ENCODE data around the gene EIF4H.
"Not testable (repeated sequence)": the region's sequence is repeated elsewhere in the genome, so short reads cannot be mapped to it uniquely, and the experiment has no call there.

Gene EIF4H

DNA sequence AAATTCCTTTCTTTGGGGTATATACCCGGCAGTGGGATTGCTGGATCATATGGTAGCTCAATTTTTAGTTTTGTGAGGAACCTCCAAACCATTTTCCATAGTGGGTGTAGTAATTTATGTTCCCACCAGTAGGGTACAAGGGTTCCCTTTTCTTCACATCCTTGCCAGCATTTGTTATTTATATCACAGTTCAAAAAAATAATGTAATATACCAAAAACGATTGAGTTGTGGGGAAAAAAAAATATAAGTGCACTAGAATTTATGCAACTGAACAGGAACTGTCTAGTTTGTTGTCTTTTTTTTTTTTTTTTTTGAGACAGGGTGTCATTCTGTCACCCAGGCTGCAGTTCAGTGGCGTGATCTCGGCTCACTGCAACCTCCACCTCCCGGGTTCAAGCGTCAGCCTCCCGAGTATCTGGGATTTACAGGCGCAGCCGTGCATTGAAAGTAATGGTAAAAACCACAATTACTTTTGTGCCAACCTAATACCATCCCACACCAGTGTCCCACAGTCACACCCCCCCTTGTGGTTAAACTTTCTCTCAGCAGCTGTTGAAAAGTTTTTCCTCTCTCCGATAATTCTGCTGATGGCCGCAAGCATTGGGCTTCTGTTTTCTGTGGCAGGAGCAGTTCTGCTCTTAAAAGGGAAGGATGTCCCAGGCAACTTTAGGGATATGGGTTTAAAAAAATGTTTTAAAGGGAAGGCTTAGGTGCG lies 28.8 kb downstream of the EIF4H start:
- DNase-seq, result no peak

DNA sequence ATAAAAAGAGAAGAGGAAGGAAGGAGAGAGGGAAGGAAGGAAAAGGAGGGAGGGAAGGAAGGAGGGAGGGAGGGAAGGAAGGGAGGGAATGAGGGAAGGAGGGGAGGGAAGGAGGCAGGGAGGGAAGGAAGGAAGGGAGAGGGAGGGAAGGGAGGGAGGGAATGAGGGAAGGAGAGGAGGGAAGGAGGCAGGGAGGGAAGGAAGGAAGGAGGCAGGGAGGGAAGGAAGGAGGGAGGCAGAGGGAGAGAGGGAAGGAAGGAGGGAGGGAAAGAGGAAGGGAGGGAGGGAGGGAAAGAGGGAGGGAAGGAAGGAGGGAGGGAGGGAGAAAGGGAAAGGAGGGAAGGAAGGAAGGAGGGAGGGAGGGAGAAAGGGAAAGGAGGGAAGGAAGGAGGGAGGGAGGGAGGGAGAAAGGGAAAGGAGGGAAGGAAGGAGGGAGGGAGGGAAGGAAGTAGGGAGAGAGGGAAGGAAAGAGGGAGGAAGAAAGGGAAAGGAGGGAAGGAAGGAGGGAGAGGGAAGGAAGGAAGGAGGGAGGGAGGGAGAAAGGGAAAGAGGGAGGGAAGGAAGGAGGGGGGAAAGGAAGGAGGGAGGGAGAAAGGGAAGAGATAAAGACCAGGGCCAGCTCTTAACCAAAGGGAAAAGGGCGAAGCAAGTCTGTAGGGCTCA lies 29.9 kb downstream of the EIF4H start:
- DNase-seq, result no peak

DNA sequence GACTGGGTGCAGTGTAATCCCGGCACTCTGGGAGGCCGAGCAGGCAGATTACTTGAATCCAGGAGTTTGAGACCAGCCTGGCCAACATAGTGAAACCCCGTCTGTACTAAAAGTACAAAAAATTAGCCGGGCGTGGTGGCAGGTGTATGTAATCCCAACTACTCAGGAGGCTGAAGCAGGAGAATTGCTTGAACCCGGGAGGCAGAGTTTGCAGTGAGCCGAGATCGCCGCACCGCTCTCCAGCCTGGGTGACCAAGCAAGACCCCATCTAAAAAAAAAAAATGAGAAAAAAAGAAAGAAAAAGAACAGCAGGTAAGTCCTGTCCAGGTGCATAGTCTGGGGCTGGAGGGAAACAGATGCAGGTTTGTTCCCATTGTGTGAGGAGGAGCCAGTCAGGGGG lies 31.9 kb downstream of the EIF4H start:
- DNase-seq, result not testable (repeated sequence)

DNA sequence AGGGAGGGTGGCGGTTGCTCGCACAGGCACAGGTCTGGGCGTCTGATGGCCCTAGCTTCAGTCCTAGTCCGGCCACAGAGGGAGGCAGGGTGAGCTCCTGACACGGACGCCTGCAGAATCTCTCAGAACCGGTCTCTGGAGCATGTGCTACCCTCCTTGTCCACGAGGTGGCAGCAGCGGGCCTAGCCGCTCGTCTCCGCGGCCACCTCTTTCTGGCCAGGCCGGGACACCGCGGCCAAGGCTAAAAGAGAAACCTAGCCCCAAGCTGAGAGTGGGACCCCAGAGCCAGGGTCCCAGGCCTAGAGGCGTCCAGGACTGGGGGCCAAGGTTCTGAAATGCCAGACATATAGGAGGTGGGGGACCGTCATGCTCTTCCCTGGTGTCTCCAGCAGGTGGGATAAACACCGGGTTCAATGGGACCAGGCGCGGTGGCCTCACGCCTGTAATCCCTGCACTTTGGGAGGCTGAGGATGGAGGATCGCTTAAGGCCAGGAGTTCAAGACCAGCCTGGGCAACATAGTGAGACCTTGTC lies 32.5 kb downstream of the EIF4H start:
- peak; percentile 66 for DNase-seq

DNA sequence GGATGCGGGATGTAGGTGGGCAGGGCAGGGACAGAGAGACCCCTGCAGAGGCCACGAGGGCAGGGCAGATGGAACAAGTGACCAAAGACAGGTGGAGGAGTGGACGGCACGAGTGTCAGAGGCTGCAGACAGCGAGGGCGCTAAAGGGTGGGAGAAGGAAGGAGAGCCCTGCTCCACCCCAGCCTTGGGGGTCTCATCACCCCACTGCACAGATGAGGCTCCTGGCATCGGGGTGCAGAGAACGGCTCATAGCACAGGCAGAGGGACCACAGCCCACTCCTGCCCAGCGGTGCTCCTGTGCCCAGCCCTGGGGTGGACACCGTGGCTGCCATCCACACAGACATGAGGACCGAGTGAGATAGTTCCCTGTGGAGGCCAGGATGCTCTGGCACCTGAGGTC lies 33.4 kb downstream of the EIF4H start:
- DNase-seq, result no peak

DNA sequence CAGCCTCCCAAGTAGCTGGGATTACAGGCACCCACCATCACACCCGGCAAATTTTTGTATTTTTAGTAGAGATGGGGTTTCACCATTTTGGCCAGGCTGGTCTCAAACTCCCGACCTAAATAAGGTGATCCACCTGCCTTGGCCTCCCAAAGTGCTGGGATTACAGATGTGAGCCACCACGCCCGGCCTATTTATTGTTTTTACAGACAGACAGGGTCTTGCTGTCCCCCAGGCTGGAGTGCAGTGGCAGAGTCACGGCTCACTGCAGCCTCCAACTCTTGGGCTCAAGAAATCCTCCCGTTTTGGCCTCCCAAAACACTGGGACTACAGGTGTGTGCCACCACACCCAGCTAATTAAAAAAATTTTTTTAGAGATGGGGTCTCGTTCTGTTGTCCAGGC lies 34.1 kb downstream of the EIF4H start:
- DNase-seq, result not testable (repeated sequence)

DNA sequence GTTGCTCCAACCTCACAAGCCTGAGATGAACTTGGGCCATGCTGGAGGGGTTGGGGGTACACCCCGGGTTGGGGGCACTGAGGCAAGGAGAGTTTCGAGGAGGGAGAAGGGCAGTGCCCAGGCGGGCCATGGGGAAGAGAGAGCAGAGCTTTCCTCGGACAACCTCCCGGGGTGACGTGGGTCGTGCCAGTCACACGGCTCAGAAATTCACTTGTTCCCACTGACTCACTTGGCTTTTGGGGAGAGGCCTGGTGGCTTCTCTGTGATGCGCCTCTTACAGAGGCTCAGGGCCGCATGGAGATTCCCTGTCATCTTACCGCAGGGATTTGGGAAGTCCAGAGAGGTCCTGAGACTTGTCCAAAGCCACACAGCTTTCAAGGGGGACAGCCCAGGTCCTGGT lies 38.5 kb downstream of the EIF4H start:
- no peak for DNase-seq

DNA sequence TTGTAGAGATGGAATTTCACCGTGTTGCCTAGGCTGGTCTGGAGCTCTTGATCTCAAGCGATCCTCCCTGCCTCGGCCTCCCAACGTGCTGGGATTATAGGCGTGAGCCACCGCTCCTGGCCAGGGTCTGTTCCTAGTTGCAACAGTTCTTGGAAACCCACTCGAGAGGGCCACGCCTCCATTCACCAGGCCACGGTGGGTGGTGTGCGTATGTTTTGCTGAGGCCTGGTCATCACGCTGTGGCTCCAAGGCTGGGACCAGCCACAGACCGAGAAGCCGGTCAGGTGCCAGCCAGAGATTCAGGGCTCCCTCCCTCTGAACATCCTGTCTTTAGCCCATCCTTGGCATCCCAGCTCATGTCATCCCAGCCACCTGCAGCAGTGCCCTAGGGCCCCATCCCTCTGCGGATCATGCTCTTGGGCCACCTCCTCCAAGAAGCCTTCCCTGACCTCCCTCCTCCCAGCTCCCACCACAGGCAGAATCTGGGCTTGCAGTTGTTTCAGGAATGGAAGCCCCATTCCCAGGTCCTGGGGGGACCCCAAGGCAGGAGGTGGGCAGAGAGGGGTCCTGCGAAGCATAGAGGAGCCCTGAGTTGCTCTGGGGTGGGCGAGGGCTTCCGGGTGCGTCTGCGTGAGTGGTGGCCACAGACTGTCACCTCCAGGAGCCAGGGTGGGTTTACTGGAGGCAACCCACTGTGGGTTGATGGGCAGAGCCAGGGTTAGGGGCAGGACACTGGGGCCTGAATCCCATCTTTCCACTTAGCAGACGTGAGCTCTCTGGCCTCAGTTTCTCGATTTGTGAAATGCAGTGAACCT lies 40.9 kb downstream of the EIF4H start:
- DNase-seq, result no peak

DNA sequence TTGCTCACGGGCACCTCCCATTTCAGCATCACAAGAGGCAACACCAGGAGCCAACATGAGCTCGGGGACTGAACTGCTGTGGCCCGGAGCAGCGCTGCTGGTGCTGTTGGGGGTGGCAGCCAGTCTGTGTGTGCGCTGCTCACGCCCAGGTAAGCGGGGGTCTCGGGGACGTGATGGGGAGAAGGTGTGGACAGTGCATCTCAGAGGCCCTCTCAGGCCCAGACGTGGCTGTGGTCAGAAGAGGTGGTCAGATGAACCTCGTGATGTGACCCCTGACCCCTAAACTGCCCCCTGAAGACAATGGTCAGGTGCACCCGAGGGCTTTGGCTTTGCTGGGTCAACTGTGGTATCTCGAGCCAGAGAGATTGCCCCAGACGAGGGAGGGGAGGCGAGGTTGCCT lies 41.8 kb downstream of the EIF4H start:
- DNase-seq, result no peak

DNA sequence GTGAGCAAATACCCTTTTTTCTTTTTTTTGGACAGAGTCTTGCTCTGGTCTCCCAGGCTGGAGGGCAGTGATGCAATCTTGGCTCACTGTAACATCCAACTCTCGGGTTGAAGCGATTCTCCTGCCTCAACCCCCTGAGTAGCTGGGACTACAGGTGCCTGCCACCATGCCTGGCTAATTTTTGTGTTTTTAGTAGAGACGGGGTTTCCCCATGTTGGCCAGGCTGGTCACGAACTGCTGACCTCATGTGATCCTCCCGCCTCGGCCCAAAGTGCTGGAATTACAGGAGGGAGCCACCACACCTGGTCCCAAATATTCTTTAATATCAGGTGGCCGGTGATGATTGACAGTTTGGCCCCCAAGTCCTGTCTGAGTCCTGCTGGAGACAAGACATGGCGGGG lies 42.2 kb downstream of the EIF4H start:
- no peak for DNase-seq

DNA sequence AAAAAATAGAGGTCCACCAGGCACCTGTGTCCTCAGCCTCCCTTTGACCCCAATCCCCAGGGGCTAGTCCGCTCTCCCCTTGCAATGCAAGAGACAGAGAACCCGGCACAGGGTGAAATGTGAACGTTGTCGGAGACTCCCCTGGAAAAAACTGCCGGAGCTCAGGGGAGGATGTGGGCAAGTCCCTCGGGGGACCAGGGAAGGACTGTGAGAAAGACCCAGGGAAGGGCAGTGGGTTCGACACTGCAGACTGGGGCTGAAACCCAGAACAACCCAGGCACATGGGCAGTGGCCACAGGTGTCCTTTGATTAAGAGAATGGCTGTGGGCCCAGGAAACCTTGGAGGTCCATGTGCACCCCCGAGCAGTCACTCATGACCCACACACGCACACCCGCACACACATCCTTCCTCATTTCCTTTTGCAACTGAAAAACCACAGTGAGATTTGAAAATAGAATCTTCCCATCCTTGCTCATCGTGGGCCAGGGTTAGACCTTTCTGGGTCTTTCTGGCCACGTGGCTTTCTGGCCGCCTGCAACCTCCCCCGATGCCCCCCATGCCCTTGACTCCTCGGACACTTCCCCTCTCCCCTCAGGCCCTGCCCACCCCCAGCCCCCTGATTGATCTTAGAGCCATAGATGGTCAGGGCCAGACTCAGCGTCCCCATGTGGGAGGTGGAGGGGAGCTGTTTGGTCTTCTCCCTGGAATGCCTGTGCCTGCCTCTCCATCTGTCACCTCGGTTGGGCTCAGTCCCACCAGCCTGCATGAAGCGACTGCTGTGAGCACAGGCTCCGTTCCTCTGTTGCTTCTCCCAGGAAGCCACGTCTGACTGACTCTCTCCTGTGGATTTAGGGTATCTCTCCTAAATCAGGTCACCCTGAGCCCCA lies 43.5 kb downstream of the EIF4H start:
- no peak for DNase-seq

DNA sequence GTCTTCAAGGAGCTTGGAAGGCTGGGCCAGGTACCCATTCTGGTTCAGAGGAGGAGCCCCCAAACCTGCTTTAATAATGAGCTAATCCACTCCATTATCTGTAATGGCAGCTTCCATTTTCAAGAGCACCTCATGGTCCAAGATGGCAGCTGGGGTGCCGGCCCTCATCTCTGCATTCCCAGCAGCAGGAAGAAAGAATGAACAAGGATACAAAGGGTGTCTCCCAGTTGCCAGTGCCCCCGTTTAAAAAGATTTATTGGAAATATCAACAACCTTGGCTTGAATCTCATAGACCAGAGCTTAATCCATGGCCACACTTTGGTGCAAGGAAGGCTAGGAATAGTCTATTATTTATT lies 44.2 kb downstream of the EIF4H start:
- DNase-seq, result no peak

DNA sequence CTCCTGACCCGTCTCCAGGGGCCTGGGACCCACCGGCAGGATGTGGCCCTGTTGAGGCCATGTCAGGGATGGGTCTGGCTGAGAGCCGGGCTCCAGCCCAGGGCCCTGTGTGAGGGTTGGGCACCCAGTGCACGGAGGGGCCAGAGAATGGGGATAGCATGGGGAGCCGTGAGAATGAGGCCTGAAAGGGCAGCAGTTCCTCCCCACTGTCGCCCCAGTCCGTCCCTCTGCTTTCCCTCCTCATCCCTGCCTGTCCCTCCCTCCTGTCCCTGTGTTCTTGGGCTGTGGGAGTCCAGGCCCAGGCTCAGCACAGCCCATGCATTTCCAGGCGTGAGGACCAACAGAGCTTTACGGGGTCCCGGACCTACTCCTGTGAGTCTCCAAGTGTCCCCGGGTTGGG lies 45.3 kb downstream of the EIF4H start:
- DNase-seq, result no peak

DNA sequence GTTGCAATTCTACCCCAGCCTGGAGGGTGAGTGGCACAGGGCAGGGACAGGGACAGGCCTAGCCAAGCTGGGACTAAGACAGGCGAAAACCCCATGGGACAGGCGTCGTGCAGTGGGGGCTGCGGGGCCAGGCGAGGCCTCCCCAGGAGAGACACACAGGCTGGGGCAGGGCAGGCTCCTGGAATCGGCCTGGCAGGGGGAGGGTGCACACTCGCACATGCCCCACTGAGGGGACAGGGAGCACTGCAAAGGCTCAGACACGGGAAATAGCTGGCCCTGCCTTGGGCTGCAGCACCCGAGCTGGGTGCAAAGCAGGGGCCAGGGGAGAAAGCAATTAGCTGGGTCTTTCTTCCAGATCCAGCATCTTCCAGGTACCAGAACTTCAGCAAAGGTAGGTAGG lies 46.1 kb downstream of the EIF4H start:
- DNase-seq, result no peak

DNA sequence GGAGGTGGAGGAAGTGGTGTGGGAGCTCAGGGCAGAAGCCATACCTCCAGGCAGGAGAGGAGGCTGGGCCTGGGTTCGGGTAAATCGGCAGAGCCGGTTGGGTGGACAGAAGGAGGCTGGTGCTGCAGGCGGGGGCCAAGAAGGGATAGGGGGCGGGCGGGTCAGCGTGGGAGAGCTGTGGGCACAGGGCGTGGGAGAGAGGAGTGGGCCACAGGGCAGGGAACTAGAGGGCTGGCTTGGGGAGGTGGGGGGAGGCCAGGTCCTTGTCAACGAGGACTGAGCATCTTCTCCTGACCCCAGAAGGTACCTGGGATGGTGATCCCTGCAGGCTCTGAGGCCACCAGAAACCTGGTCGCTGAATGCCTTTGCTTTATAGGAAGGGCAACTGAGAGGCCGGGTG lies 47.6 kb downstream of the EIF4H start:
- DNase-seq, result no peak

DNA sequence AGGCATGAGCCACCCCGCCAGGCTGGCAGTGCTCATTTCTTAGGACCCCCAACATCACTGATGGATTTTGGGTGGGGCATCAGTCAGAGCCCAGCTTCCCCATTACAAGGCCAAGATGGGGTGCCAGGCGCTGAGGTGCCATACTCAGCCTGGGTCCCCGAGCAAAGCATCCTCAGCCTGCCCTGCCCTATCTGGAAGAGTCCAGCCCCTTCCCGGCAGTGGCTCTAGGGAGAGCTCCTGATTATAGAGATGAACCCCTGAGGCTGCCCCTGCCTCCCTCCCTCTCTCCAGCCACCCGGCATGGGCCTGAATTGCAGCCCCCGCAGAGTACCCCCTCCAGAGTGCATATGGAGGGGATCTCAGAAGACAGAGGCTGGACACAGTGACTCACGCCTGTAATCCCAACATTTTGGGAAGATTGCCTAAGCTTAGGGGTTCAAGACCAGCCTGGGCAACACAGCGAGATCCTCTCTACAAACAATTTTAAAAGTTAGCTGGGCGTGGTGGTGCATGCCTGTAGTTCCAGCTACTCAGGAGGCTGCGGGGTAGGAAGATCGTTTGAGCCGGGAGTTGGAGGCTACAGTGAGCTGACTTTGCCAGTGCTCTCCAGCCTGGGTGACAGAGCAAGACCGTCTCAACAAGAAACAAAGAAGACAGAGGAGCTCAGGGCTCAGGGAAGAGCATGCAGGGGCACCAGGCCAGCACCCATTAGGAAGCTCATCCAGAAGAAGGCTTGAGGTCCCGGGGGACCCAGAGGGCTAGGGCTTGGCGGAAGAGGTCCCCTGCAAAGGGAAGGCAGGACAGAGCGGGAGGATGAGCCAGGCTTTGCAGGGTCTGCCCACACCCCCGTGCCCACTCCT lies 48.9 kb downstream of the EIF4H start:
- no peak for DNase-seq

DNA sequence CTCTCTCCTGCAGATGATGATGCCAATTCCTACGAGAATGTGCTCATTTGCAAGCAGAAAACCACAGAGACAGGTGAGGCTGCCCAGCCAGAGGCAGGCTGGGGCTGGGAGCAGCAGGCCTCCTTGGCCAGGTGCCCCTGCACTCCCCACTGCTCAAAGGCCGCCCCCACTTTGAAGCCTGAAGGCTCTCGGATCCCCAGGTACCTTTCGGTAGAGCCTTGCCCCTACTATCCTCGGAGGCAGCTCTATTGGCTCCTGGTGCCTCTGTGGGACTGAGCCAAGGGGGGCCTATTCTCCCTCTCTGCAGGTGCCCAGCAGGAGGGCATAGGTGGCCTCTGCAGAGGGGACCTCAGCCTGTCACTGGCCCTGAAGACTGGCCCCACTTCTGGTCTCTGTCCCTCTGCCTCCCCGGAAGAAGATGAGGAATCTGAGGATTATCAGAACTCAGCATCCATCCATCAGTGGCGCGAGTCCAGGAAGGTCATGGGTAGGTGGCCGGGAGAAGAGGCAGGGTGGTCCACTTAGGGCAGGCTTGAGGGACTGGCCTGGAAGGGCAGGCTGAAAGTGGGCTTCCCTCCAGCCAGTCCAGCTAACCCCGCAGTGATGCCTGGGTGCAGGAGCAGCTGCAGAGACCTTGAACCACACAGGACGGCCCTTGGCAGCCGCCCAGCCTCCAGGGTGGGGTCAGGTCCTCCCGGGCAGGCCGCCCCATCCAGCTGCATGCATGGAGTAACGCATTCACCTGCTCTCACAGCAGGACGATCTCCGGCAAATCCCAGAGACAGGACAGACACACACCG lies 49.8 kb downstream of the EIF4H start:
- DNase-seq, result no peak

DNA sequence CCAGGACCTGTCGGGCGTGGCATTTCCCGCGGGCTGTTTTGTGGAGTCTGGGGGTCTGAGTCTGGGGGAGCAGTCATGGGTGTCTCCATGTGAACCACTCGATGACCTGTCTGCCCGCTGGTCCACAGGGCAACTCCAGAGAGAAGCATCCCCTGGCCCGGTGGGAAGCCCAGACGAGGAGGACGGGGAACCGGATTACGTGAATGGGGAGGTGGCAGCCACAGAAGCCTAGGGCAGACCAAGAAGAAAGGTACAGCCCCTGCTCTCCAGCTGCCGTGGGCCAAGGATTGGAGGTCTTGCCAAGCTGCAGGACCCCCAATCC lies 50.3 kb downstream of the EIF4H start:
- no peak for DNase-seq

DNA sequence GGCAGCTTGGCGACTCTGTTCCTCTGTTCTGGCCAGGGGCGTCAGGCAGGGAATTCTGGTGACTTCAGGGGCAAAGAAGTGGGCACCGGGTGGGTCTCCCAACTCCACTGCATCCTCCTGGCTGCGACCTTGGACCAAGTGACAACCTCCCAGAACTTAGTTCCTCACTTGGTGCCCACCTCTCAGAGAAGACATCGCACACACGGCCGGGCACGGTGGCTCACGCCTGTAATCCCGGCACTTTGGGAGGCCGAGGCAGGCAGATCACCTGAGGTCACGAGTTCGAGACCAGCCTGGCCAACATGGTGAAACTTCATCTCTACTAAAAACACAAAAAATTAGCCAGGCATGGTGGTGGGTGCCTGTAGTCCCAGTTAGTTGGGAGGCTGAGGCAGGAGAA lies 50.8 kb downstream of the EIF4H start:
- not testable (repeated sequence) for DNase-seq

DNA sequence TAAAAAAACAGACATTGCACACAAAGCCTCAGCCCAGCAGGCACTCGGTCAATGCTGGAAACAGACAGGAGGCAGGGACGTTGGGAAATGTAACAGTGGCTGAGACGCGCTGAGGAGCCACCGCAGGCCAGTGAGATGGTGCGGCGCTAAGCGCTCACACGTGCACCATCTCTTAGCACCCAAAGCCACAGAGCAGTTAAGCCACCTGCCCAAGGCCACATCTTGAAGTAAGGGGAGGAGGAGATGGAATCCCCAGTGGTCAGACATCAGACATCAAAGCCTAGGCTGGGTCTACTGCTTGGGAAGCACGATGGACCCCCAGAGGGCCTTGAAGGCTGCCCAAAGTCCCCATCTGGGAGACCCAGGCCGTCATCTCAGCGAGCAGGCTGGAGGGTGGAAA lies 51.2 kb downstream of the EIF4H start:
- DNase-seq, result no peak

DNA sequence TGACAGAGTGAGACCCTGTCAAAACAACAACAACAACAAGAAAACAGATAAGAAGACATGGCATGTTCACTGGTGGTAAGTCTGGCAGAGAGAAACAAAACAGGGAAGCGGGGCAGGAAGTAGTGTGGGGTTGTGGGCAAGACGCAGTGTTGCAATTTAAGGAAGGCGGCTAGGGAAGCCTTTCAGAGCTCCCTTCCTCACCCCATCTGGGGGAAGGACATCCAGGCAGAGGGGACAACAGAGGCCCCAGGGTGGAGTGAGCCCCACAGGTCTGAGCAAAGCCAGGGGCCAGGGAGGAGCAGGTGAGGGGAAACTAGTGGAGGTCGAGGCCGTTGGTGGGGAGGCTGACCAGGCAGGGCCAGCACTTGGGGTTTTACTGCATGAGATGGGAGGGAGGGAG lies 52.5 kb downstream of the EIF4H start:
- DNase-seq, result no peak

Measured in activated CD4-positive, alpha-beta T cell treated with anti-CD3 and anti-CD28 coated beads for 1 hour (primary cell).